Transverse colon (tissue), 4 donors: ENCODE results near the gene TENM4. TPM values are rescaled to one million over a fixed set of nuclear protein-coding genes. Genes with fewer than 3 reads are reported as not detected.

Source experiments
- DNase-seq: peaks from one replicate; pipeline ENCODE4 v3.0.0-alpha.2; 2019
- H3K27ac ChIP-seq, 4 donors: fragments of 200-600 bp; sonication (generic); 2 replicates each; pipeline ENCODE4 v1.5.1; 2016 to 2018; ENCODE audit warnings: inconsistent platforms in 4 of 4
- H3K27me3 ChIP-seq: fragments of 200-600 bp; sonication (generic); 2 replicates; pipeline ENCODE4 v1.5.1; 2017; ENCODE audit warnings: inconsistent platforms
- H3K36me3 ChIP-seq, 4 donors: fragments of 200-600 bp; sonication (generic); 2 replicates each; pipeline ENCODE4 v1.5.1; 2017 to 2019; ENCODE audit warnings: inconsistent platforms in 4 of 4
- H3K4me1 ChIP-seq, 4 donors: fragments of 200-600 bp; sonication (generic); 2 replicates each; pipeline ENCODE4 v1.5.1; 2017 to 2020; ENCODE audit warnings: inconsistent platforms in 4 of 4
- H3K4me3 ChIP-seq, 4 donors: fragments of 200-600 bp; sonication (generic); 1 replicate in 1 of 4; 2 replicates in 3 of 4; pipeline versions ENCODE4 v1.5.1 to v1.6.1; 2017 to 2019; ENCODE audit warnings: inconsistent platforms in 4 of 4
- H3K9me3 ChIP-seq, 2 donors: fragments of 200-600 bp; sonication (generic); 2 replicates each; pipeline ENCODE4 v1.5.1; 2017 to 2019; ENCODE audit warnings: inconsistent platforms in 2 of 2
- EP300 ChIP-seq: sonication (generic); formaldehyde crosslinking; IDR thresholded peaks from one replicate; pipeline ENCODE4 v1.6.1; 2017; ENCODE audit warnings: antibody characterized with exemption, low read depth
- POLR2A ChIP-seq: fragments of 450-650 bp; IDR thresholded peaks from one replicate; pipeline ENCODE4 v1.6.1; 2016; ENCODE audit warnings: antibody characterized with exemption, mild to moderate bottlenecking, moderate library complexity
- POLR2AphosphoS5 ChIP-seq, 3 donors: sonication (generic); formaldehyde crosslinking; IDR thresholded peaks; one replicate each; pipeline ENCODE4 v1.6.1; 2016; ENCODE audit warnings: antibody characterized with exemption in 3 of 3
- WGBS, 2 donors: methylation state at CpG; one replicate each; pipeline ENCODE4 v1.1.5; 2018; ENCODE audit warnings: low coverage in 1 of 2; 5-methylcytosine and 5-hydroxymethylcytosine counted together
- in situ Hi-C, 4 donors: fragments of 200-750 bp; cut with MboI; loops; one replicate each; pipeline versions ENCODE4 v1.15.0 to v1.15.1; 2017; ENCODE audit warnings: low sequenced_read_pairs in 3 of 4, low pct_ligation_motif_present in 1 of 4, low pct_unique_long_range_greater_than_20kb in 1 of 4
- intact Hi-C: fragments of 100-400 bp; cut with DNase I; formaldehyde crosslinking; loops from one replicate; pipeline ENCODE4 v1.15.1; 2023; ENCODE audit warnings: low total_unique reads
- total RNA-seq, 4 donors: library from RNA; depleted of rRNA; stranded (reverse); fragments of >200 nt; gene quantifications; one replicate each; pipeline ENCODE4 v1.1.0, GENCODE V29; 2016
- TF ChIP-seq, protein P1 (sequence below), 5 experiments: fragments of 200-600 bp in 3 of 5; fragments of 450-650 bp in 2 of 5; sonication (generic) in 3 of 5; IDR thresholded peaks; 1 replicate in 2 of 5; 2 replicates in 3 of 5; pipeline ENCODE4 v1.5.1; 2016 to 2017; ENCODE audit warnings: antibody characterized with exemption in 5 of 5, inconsistent platforms in 3 of 5, mild to moderate bottlenecking in 2 of 5, moderate library complexity in 1 of 5

Gene TENM4
- total RNA-seq, 4 donors from 2014 or later, result 0.14 to 0.79 (median 0.39) TPM

DNA sequence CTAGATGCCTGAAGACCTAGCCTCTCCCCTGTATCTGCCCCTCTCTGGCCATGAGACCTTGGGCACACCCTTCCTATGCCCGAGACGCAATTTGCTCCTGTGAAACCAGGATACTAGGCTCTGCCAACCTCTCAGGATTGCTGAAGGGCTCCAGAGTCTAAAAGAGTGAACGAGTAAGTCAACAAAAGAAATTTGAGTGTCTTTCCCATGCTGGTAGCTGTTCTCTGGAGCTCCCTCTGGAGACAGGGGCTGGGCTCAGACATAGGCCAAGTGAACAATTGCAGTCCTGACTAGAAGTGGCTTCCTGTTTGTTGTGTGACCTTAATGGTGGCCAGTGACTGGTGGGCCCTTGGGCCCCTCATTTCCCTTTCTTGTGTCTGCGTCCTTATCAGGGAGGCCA, 677.2 kb downstream of the TENM4 start:
- Histone ChIP-seq H3K4me1 (no peaks in the 10 kb centered on the region), H3K4me3 (no peak overlapping the region), H3K9me3 (no peaks in the 10 kb centered on the region), H3K27ac (no peak overlapping the region), H3K36me3 (no peaks in the 10 kb centered on the region), H3K27me3 (no peaks in the 10 kb centered on the region)
- TF ChIP-seq EP300 (no peak), POLR2A (no peak), POLR2AphosphoS5 (IDR thresholded peaks at IDR 0.05) (no peak)
- TF ChIP-seq, protein P1, sequence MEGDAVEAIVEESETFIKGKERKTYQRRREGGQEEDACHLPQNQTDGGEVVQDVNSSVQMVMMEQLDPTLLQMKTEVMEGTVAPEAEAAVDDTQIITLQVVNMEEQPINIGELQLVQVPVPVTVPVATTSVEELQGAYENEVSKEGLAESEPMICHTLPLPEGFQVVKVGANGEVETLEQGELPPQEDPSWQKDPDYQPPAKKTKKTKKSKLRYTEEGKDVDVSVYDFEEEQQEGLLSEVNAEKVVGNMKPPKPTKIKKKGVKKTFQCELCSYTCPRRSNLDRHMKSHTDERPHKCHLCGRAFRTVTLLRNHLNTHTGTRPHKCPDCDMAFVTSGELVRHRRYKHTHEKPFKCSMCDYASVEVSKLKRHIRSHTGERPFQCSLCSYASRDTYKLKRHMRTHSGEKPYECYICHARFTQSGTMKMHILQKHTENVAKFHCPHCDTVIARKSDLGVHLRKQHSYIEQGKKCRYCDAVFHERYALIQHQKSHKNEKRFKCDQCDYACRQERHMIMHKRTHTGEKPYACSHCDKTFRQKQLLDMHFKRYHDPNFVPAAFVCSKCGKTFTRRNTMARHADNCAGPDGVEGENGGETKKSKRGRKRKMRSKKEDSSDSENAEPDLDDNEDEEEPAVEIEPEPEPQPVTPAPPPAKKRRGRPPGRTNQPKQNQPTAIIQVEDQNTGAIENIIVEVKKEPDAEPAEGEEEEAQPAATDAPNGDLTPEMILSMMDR (IDR thresholded peaks at IDR 0.05), result no peak
- no peak for DNase-seq
- intact Hi-C loops (no loop called here), in situ Hi-C loops (no loop called here)
- 82% methylated on average over 4 of the region's 4 CpGs; no CpG with 5 or more reads in 1 of the 2 donors for WGBS, 2 donors

DNA sequence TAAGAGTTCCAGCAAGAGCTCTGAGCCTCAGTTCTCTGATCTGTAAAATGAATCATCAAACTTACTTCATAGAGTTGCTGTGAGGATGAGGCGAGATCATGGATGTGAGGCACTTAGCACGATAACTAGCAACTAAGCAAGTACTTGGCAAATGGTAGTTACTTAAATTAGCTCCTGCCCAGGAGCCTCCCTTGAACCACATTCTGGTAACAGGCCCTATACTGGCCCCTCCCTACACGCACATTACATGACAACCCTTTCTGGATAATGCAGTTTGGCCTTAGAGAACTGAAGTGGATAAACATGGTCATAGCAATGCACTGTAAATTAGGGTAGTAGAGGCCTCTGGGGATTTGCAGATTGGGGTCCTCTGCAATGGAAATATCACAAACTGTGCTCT, 678.7 kb downstream of the TENM4 start:
- TF ChIP-seq POLR2A (no peak), POLR2AphosphoS5 (IDR thresholded peaks at IDR 0.05) (no peak), EP300 (no peak)
- TF ChIP-seq, protein P1 (IDR thresholded peaks at IDR 0.05), result no peak
- H3K9me3 ChIP-seq, result no peaks in the 10 kb centered on the region
- no peaks in the 10 kb centered on the region for H3K36me3 ChIP-seq
- no peak overlapping the region for H3K27ac ChIP-seq
- no peak overlapping the region for H3K4me3 ChIP-seq
- DNase-seq, result no peak
- intact Hi-C loops (no loop called here), in situ Hi-C loops (no loop called here)
- no peaks in the 10 kb centered on the region for H3K4me1 ChIP-seq
- no peaks in the 10 kb centered on the region for H3K27me3 ChIP-seq
- 86% methylated on average over 3 of the region's 3 CpGs; no CpG with 5 or more reads in 1 of the 2 donors for WGBS, 2 donors

DNA sequence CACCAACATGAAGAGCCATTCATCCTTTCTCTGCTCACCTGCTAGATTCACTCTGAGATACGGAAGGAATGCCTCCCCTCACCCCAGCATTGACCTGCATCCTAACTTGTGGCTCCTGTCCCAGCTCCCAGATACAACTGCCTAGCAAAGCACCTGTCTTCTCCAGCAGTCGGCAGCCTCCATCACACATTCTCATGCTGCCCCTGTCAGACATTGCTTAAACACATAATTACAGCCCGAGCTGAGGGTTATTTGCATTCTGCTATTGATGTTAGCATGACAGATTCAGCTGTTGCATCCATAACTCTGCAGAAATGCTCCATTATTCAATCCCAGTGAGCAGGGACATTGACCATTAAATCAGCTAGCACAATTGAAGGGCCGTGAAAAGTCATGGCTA, 681.8 kb downstream of the TENM4 start:
- no peak for DNase-seq
- TF ChIP-seq, protein P1 (IDR thresholded peaks at IDR 0.05), result no peak
- TF ChIP-seq POLR2A, result no peak
- H3K36me3 ChIP-seq, result no peaks in the 10 kb centered on the region
- H3K27ac ChIP-seq, result no peak overlapping the region
- no peaks in the 10 kb centered on the region for H3K9me3 ChIP-seq
- no peak overlapping the region for H3K4me3 ChIP-seq
- H3K27me3 ChIP-seq, result no peaks in the 10 kb centered on the region
- intact Hi-C loops (no loop called here), in situ Hi-C loops (no loop called here)
- no peaks in the 10 kb centered on the region for H3K4me1 ChIP-seq
- 25% methylated on average over 4 of the region's 4 CpGs; no CpG with 5 or more reads in 1 of the 2 donors for WGBS, 2 donors

DNA sequence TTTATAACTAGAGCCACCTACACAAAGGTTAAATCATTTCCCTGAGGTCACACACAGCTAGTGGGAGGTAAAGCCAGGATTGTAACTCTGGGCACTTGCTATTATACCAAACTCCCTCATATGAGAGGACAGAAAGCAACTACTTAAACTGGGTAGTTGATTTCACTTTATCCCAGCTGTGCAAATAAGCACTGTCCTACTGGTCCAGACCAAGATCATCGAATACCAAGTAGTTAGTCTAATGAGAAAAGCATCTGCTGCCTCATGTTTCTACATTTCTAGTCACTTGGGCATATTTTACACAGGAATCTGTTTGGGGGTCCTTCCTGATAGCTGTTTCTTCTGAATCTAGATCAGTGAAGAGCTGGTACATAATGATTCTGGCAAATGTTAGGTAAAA, 687.5 kb downstream of the TENM4 start:
- H3K36me3 ChIP-seq, result no peaks in the 10 kb centered on the region
- 29 to 50% methylated on average over 1 of the region's 1 CpG for WGBS, 2 donors
- TF ChIP-seq POLR2AphosphoS5 (IDR thresholded peaks at IDR 0.05) (no peak), EP300 (no peak), POLR2A (no peak)
- TF ChIP-seq, protein P1 (IDR thresholded peaks at IDR 0.05), result no peak
- in situ Hi-C loops (no loop called here), intact Hi-C loops (no loop called here)
- no peak overlapping the region for H3K4me3 ChIP-seq
- no peaks in the 10 kb centered on the region for H3K9me3 ChIP-seq
- H3K4me1 ChIP-seq, result no peaks in the 10 kb centered on the region
- no peak for DNase-seq
- H3K27me3 ChIP-seq, result no peaks in the 10 kb centered on the region
- no peak overlapping the region for H3K27ac ChIP-seq
